PC-9 (cell line): ENCODE measurements around the gene ACER2. TPM values are rescaled to one million over a fixed set of nuclear protein-coding genes. Genes with fewer than 3 reads are reported as not detected.

Experiments
- BruUV-seq: library from RNA; stranded (reverse); fragments of 400-500 nt; replicated peaks from 2 replicates; lab custom pipeline; 2021; lab: Mats Ljungman, UMichigan
- CTCF ChIA-PET: fragments of 300-600 bp; sonication (Branson Sonifier 250); formaldehyde crosslinking; loops from one replicate; lab custom pipeline; 2022; ENCODE audit warnings: antibody characterized with exemption; lab: Charles Lee
- POLR2A ChIA-PET: fragments of 300-600 bp; sonication (Branson Sonifier 250); formaldehyde crosslinking; loops from one replicate; lab custom pipeline; 2022; ENCODE audit warnings: antibody characterized with exemption; ENCODE audit not compliant: unreplicated experiment; lab: Charles Lee
- DNase-seq, 2 experiments: peaks; one replicate each; pipeline versions ENCODE4 v3.0.0 to v3.0.0-alpha.2; 2015 to 2022; ENCODE audit warnings: mixed read lengths in 1 of 2
- H2AFZ ChIP-seq: fragments of 200-600 bp; sonication (generic); 2 replicates; pipeline ENCODE4 v1.8.1; 2017; ENCODE audit warnings: antibody characterized with exemption
- H3F3A ChIP-seq: fragments of 200-600 bp; sonication (generic); 2 replicates; pipeline ENCODE4 v1.8.1; 2017; ENCODE audit warnings: antibody characterized with exemption, mild to moderate bottlenecking, low read depth; ENCODE audit not compliant: insufficient read depth
- H3K27ac ChIP-seq: fragments of 200-600 bp; sonication (generic); 2 replicates; pipeline ENCODE4 v1.6.1; 2016; ENCODE audit warnings: mixed run types
- H3K27me3 ChIP-seq: fragments of 200-600 bp; sonication (generic); 2 replicates; pipeline ENCODE4 v1.6.1; 2016; ENCODE audit warnings: low read depth, mixed run types; ENCODE audit not compliant: insufficient read depth
- H3K36me3 ChIP-seq: fragments of 200-600 bp; sonication (generic); 2 replicates; pipeline ENCODE4 v1.6.1; 2016; ENCODE audit warnings: low read depth, mixed run types
- H3K4me1 ChIP-seq: fragments of 200-600 bp; sonication (generic); replicated peaks from 2 replicates; pipeline ENCODE4 v1.6.1; 2016; ENCODE audit warnings: mixed run types; ENCODE audit not compliant: insufficient read depth
- H3K4me2 ChIP-seq: fragments of 200-600 bp; sonication (generic); 2 replicates; pipeline ENCODE4 v1.6.1; 2017; ENCODE audit warnings: mixed run types
- H3K4me3 ChIP-seq: fragments of 200-600 bp; sonication (generic); 2 replicates; pipeline ENCODE4 v1.6.1; 2016; ENCODE audit warnings: mixed run types
- H3K79me2 ChIP-seq: fragments of 200-600 bp; sonication (generic); 2 replicates; pipeline ENCODE4 v1.6.1; 2017; ENCODE audit warnings: low read depth, mixed run types
- H3K9me2 ChIP-seq: fragments of 200-600 bp; sonication (generic); 2 replicates; pipeline ENCODE4 v1.8.1; 2017; ENCODE audit warnings: mild to moderate bottlenecking; ENCODE audit not compliant: insufficient read depth
- H3K9me3 ChIP-seq: fragments of 200-600 bp; sonication (generic); 2 replicates; pipeline ENCODE4 v1.8.1; 2016; ENCODE audit warnings: low read depth; ENCODE audit not compliant: insufficient read depth
- H4K20me1 ChIP-seq: fragments of 200-600 bp; sonication (generic); 2 replicates; pipeline ENCODE4 v1.8.1; 2017; ENCODE audit not compliant: insufficient read depth
- CTCF ChIP-seq: fragments of 200-600 bp; sonication (generic); conservative IDR thresholded peaks from 2 replicates; pipeline ENCODE4 v1.6.1; 2017; ENCODE audit warnings: mixed run types, antibody characterized with exemption, mild to moderate bottlenecking, moderate library complexity
- EZH2 ChIP-seq: fragments of 200-600 bp; sonication (generic); IDR thresholded peaks from 2 replicates; pipeline ENCODE4 v1.8.0; 2017; ENCODE audit warnings: antibody characterized with exemption, low read depth
- intact Hi-C: fragments of 100-400 bp; cut with micrococcal nuclease; formaldehyde crosslinking; loops from one replicate; pipeline ENCODE4 v1.10.0; 2022; ENCODE audit not compliant: unreplicated experiment
- total RNA-seq: library from RNA; stranded (reverse); gene quantifications from 2 replicates; pipeline ENCODE4 v1.2.3, GENCODE V29; 2021

The ACER2 gene
- total RNA-seq, 1 experiment from 2014 or later: 4.3 TPM

DNA sequence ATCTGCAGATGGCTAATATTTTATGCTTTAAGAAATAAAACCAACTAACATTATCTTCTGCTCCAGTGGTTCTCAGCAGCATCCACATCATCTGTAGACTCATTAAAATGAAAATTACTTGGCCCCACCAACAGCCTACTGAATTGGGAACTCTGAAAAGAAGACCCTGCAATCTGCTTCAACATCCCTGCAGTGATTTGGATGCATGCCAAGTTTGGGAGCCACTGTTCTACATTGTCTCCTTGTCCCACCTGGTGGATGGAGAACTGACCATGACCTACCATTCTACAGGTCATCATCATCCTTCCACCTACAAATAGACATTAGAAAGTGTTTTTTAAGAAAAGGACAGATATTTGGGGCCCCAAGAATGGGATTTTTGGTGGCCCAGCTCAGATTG, 71.1 kb downstream of the ACER2 start:
- Histone ChIP-seq H3K27me3 (peaks cover 54% of the 10 kb centered on the region), H2AFZ (no peak overlapping the region), H3K4me1 (no peaks in the 10 kb centered on the region), H3F3A (no peaks in the 10 kb centered on the region), H3K36me3 (no peaks in the 10 kb centered on the region), H3K4me3 (no peak overlapping the region), H3K9me2 (no peaks in the 10 kb centered on the region), H3K27ac (no peak overlapping the region), H3K9me3 (no peaks in the 10 kb centered on the region), H3K79me2 (no peaks in the 10 kb centered on the region), H3K4me2 (no peak overlapping the region), H4K20me1 (no peaks in the 10 kb centered on the region)
- no TSS peak for BruUV-seq
- CTCF ChIA-PET: no interaction called here
- POLR2A ChIA-PET: interaction anchor here (0.6 kb wide), 1 partner anchor 1626 kb away, joined by 3 read pairs; no protein-coding TSS in a partner anchor
- intact Hi-C loops: no loop called here
- no peak for TF ChIP-seq CTCF
- no peak for TF ChIP-seq EZH2
- no peak for DNase-seq

GRCh38 chr9:19480345-19480744, 71.5 kb downstream of the ACER2 start:
- Histone ChIP-seq H3K27ac (no peak overlapping the region), H3K9me3 (no peaks in the 10 kb centered on the region), H3K79me2 (no peaks in the 10 kb centered on the region), H3K4me3 (no peak overlapping the region), H2AFZ (no peak overlapping the region), H3K4me1 (no peaks in the 10 kb centered on the region), H3K9me2 (no peaks in the 10 kb centered on the region), H3K27me3 (peaks cover 53% of the 10 kb centered on the region), H3F3A (no peaks in the 10 kb centered on the region), H4K20me1 (no peaks in the 10 kb centered on the region), H3K4me2 (no peak overlapping the region), H3K36me3 (no peaks in the 10 kb centered on the region)
- TF ChIP-seq EZH2: no peak
- no peak for TF ChIP-seq CTCF
- intact Hi-C loops: no loop called here
- ChIA-PET CTCF (no interaction called here), POLR2A (no interaction called here)
- no TSS peak for BruUV-seq
- DNase-seq: no peak

DNA sequence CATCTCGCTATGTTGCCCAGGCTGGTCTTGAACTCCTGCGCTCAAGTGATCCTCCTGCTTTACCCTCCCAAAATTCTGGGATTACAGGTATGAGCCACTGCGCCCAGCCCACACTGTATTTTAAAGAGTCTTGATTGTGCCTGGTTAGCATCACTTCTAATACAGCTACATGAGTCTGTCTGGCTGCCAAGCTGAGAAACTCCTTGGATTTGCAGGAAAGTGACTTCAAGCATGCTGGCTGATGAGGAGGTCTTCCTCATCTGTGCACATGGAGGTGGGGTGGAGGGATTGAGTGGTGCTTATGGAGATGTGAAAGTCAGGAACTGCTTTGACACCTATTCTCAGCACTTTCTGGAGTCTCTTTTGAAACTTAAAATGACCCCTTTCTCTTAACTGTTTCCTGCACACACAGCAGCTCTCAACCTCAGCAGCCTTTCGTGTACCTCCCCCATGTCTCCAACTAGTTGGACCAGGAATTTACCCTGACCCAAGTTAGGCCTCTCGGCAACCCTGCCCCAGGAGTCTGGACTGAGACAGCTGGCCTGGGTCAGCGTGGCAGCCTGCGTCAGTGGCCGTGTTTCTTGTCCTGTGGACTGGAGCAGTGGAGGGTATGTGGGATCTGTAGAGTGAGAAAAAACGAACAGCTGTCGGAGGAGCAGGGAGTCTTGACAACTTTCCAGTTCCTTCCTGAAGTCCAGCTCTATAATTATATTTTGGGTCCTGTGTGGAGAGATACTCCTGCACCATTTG, 72.5 kb downstream of the ACER2 start:
- BruUV-seq: no TSS peak
- no peak overlapping the region for H3K27ac ChIP-seq
- TF ChIP-seq CTCF (no peak), EZH2 (no peak)

More for the DNA sequence above, 72.5 kb downstream of the ACER2 start:
- DNase-seq: no peak
- Histone ChIP-seq H3K9me3 (no peaks in the 10 kb centered on the region), H3F3A (no peaks in the 10 kb centered on the region), H3K4me3 (no peak overlapping the region), H3K4me2 (no peak overlapping the region), H3K36me3 (no peaks in the 10 kb centered on the region), H3K27me3 (peaks cover 44% of the 10 kb centered on the region), H3K79me2 (no peaks in the 10 kb centered on the region), H2AFZ (no peak overlapping the region), H4K20me1 (no peaks in the 10 kb centered on the region), H3K9me2 (no peaks in the 10 kb centered on the region), H3K4me1 (no peaks in the 10 kb centered on the region)
- ChIA-PET CTCF (no interaction called here), POLR2A (no interaction called here)
- intact Hi-C loops: no loop called here
